C4-2B (cell line): Measurements from ENCODE around the gene GDAP2.
"Not testable (repeated sequence)": the region's sequence is repeated elsewhere in the genome, so short reads cannot be mapped to it uniquely, and the experiment has no call there.

Experiments
- H3K27ac ChIP-seq: fragments of 450-650 bp; 2 replicates; pipeline ENCODE4 v1.5.1; 2017
- CTCF ChIP-seq: fragments of 450-650 bp; conservative IDR thresholded peaks from 2 replicates; pipeline ENCODE4 v1.5.1; 2017; ENCODE audit warnings: mild to moderate bottlenecking
- ZFX ChIP-seq: fragments of 450-650 bp; IDR thresholded peaks from 2 replicates; pipeline ENCODE4 v1.6.1; 2017

The GDAP2 gene

GRCh38 chr1:117930173-117930447, 689 bp upstream of the GDAP2 start:
- TF ChIP-seq ZFX (no peak), CTCF (no peak)
- H3K27ac ChIP-seq = peak overlapping the region; percentile 85

- peak overlapping the region; percentile 85 for H3K27ac ChIP-seq
- TF ChIP-seq CTCF (peak; percentile 22), ZFX (no peak)
Observed at GRCh38 chr1:117928881-117929342, 509 bp downstream of the GDAP2 start.

- TF ChIP-seq CTCF (no peak), ZFX (no peak)
Observed at GRCh38 chr1:117925981-117926380, 3.4 kb downstream of the GDAP2 start.

GRCh38 chr1:117922717-117923116, 6.7 kb downstream of the GDAP2 start:
- not testable (repeated sequence) for H3K27ac ChIP-seq

More at GRCh38 chr1:117925981-117926380, 3.4 kb downstream of the GDAP2 start:
- H3K27ac ChIP-seq = no peak overlapping the region

- TF ChIP-seq ZFX (no peak), CTCF (no peak)
- no peak overlapping the region for H3K27ac ChIP-seq
Observed at GRCh38 chr1:117921991-117922390, 7.4 kb downstream of the GDAP2 start.

- TF ChIP-seq ZFX (no peak), CTCF (no peak)
Observed at GRCh38 chr1:117919376-117919775, 10.0 kb downstream of the GDAP2 start.

GRCh38 chr1:117911051-117911450, 18.4 kb downstream of the GDAP2 start:
- no peak overlapping the region for H3K27ac ChIP-seq
- TF ChIP-seq CTCF = no peak
- TF ChIP-seq ZFX = no peak

More at GRCh38 chr1:117919376-117919775, 10.0 kb downstream of the GDAP2 start:
- no peak overlapping the region for H3K27ac ChIP-seq

GRCh38 chr1:117905019-117905418, 24.4 kb downstream of the GDAP2 start:
- TF ChIP-seq CTCF (no peak), ZFX (no peak)
- H3K27ac ChIP-seq = no peak overlapping the region
